H9 (cell line): ENCODE data around the gene NEUROD2. TPM values are rescaled to one million over a fixed set of nuclear protein-coding genes. Genes with fewer than 3 reads are reported as not detected.

ENCODE experiments used
- DNase-seq: peaks from one replicate; pipeline ENCODE4 v3.0.0-alpha.2; 2017
- H2AFZ ChIP-seq: one replicate; pipeline ENCODE4 v1.6.1; 2013; ENCODE audit warnings: mild to moderate bottlenecking, low read length, control low read depth, moderate library complexity
- H2AK5ac ChIP-seq: 2 replicates; pipeline ENCODE4 v1.6.1; 2013; ENCODE audit warnings: low read length, control low read depth, mixed read lengths; ENCODE audit not compliant: insufficient read length
- H2BK120ac ChIP-seq: one replicate; pipeline ENCODE4 v1.6.1; 2013; ENCODE audit warnings: low read depth, mild to moderate bottlenecking, low read length, control low read depth, inconsistent platforms; ENCODE audit not compliant: poor library complexity, severe bottlenecking
- H2BK12ac ChIP-seq: 2 replicates; pipeline ENCODE4 v1.6.1; 2013; ENCODE audit warnings: low read length, control low read depth, mixed read lengths, low read depth; ENCODE audit not compliant: insufficient read length
- H2BK15ac ChIP-seq: 2 replicates; pipeline ENCODE4 v1.6.1; 2013; ENCODE audit warnings: low read depth, low read length, control low read depth
- H2BK20ac ChIP-seq: one replicate; pipeline ENCODE4 v1.6.1; 2013; ENCODE audit warnings: low read depth, mild to moderate bottlenecking, low read length, control low read depth, inconsistent platforms; ENCODE audit not compliant: poor library complexity, severe bottlenecking
- H2BK5ac ChIP-seq: 2 replicates; pipeline ENCODE4 v1.6.1; 2013; ENCODE audit warnings: low read length, control low read depth, mixed read lengths; ENCODE audit not compliant: insufficient read length
- H3K14ac ChIP-seq: 2 replicates; pipeline ENCODE4 v1.6.1; 2013; ENCODE audit warnings: low read length, control low read depth; ENCODE audit not compliant: insufficient read depth
- H3K18ac ChIP-seq: 2 replicates; pipeline ENCODE4 v1.6.1; 2013; ENCODE audit warnings: low read depth, mild to moderate bottlenecking, mixed read lengths, low read length, control low read depth; ENCODE audit not compliant: insufficient read length
- H3K23ac ChIP-seq: 2 replicates; pipeline ENCODE4 v1.6.1; 2013; ENCODE audit warnings: low read length, control low read depth, mixed read lengths, low read depth; ENCODE audit not compliant: insufficient read length
- H3K23me2 ChIP-seq: 2 replicates; pipeline ENCODE4 v1.6.1; 2013; ENCODE audit warnings: low read depth, mild to moderate bottlenecking, mixed read lengths, low read length, control low read depth; ENCODE audit not compliant: insufficient read length, poor library complexity, severe bottlenecking
- H3K27ac ChIP-seq: 2 replicates; pipeline ENCODE4 v1.5.1; 2013; ENCODE audit warnings: low read length, control low read depth, mixed read lengths, low read depth; ENCODE audit not compliant: insufficient read length
- H3K27me3 ChIP-seq: 2 replicates; pipeline ENCODE4 v1.6.1; 2013; ENCODE audit warnings: low read length, control low read depth, inconsistent platforms; ENCODE audit not compliant: insufficient read depth
- H3K4ac ChIP-seq: 2 replicates; pipeline ENCODE4 v1.6.1; 2013; ENCODE audit warnings: low read depth, mild to moderate bottlenecking, control low read depth, inconsistent platforms, low read length, moderate library complexity
- H3K4me1 ChIP-seq: 2 replicates; pipeline ENCODE4 v1.6.1; 2013; ENCODE audit warnings: low read length, control low read depth, inconsistent platforms; ENCODE audit not compliant: insufficient read depth
- H3K4me2 ChIP-seq: 2 replicates; pipeline ENCODE4 v1.6.1; 2013; ENCODE audit warnings: low read length, control low read depth, mixed read lengths; ENCODE audit not compliant: insufficient read length, insufficient read depth
- H3K56ac ChIP-seq: 2 replicates; pipeline ENCODE4 v1.6.1; 2013; ENCODE audit warnings: low read depth, mild to moderate bottlenecking, mixed read lengths, low read length, control low read depth; ENCODE audit not compliant: insufficient read length
- H3K79me1 ChIP-seq: 2 replicates; pipeline ENCODE4 v1.6.1; 2013; ENCODE audit warnings: low read depth, mild to moderate bottlenecking, moderate library complexity, low read length, control low read depth, inconsistent platforms; ENCODE audit not compliant: insufficient read depth, poor library complexity, severe bottlenecking
- H3K79me2 ChIP-seq: 2 replicates; pipeline ENCODE4 v1.6.1; 2013; ENCODE audit warnings: low read length, control low read depth, inconsistent platforms; ENCODE audit not compliant: insufficient read depth
- H3K9ac ChIP-seq: 2 replicates; pipeline ENCODE4 v1.6.1; 2013; ENCODE audit warnings: low read length, control low read depth, mixed read lengths; ENCODE audit not compliant: insufficient read length; ENCODE audit errors: extremely low read depth
- H3K9me3 ChIP-seq: one replicate; pipeline ENCODE4 v1.6.1; 2013; ENCODE audit warnings: low read depth, low read length, inconsistent platforms; ENCODE audit not compliant: control insufficient read depth
- H3T11ph ChIP-seq: one replicate; pipeline ENCODE4 v1.6.1; 2013; ENCODE audit warnings: mild to moderate bottlenecking, low read length, control low read depth, inconsistent platforms
- H4K20me1 ChIP-seq: one replicate; pipeline ENCODE4 v1.6.1; 2013; ENCODE audit not compliant: control insufficient read depth, insufficient read length, insufficient read depth
- H4K5ac ChIP-seq: 2 replicates; pipeline ENCODE4 v1.6.1; 2013; ENCODE audit warnings: low read depth, mild to moderate bottlenecking, mixed read lengths, low read length, control low read depth; ENCODE audit not compliant: insufficient read length
- H4K8ac ChIP-seq: replicated peaks from 2 replicates; pipeline ENCODE4 v1.6.1; 2013; ENCODE audit warnings: low read length, control low read depth, mixed read lengths, low read depth; ENCODE audit not compliant: insufficient read length
- H4K91ac ChIP-seq: 2 replicates; pipeline ENCODE4 v1.6.1; 2013; ENCODE audit warnings: low read depth, mild to moderate bottlenecking, moderate library complexity, mixed read lengths, low read length, control low read depth; ENCODE audit not compliant: insufficient read length
- H3K27ac Mint-ChIP-seq, 3 experiments: 2 replicates in 2 of 3; 3 replicates in 1 of 3; pipeline ENCODE4 v1.8.0; 2020 to 2021; ENCODE audit warnings: mixed read lengths in 3 of 3, mild to moderate bottlenecking in 1 of 3, moderate library complexity in 1 of 3
- H3K27me3 Mint-ChIP-seq: 2 replicates; pipeline ENCODE4 v1.8.0; 2021; ENCODE audit warnings: low read depth, mild to moderate bottlenecking, moderate library complexity, mixed read lengths
- H3K36me3 Mint-ChIP-seq, 3 experiments: 2 replicates in 2 of 3; 3 replicates in 1 of 3; pipeline ENCODE4 v1.8.0; 2020 to 2021; ENCODE audit warnings: low read depth in 3 of 3, mixed read lengths in 3 of 3; ENCODE audit not compliant: insufficient read depth in 1 of 3
- H3K4me1 Mint-ChIP-seq, 2 experiments: 2 replicates each; pipeline ENCODE4 v1.8.0; 2020; ENCODE audit warnings: mixed read lengths in 2 of 2
- H3K4me3 Mint-ChIP-seq, 2 experiments: 2 replicates in 1 of 2; 3 replicates in 1 of 2; pipeline ENCODE4 v1.8.0; 2020 to 2021; ENCODE audit warnings: mild to moderate bottlenecking in 2 of 2, mixed read lengths in 2 of 2, moderate library complexity in 1 of 2
- H3K9me3 Mint-ChIP-seq, 2 experiments: 2 replicates in 1 of 2; 3 replicates in 1 of 2; pipeline ENCODE4 v1.8.0; 2020; ENCODE audit warnings: mild to moderate bottlenecking in 2 of 2, mixed read lengths in 2 of 2, moderate library complexity in 1 of 2
- WGBS: extraction: QIAGEN DNeasy Blood & Tissue Kit; methylation state at CpG from one replicate; pipeline ENCODE4 v1.1.7; 2013; ENCODE audit warnings: missing lambda C conversion rate, low lambda C conversion rate, mixed read lengths; ENCODE audit not compliant: insufficient read length; ENCODE audit errors: extremely low coverage; 5-methylcytosine and 5-hydroxymethylcytosine counted together
- total RNA-seq: library from RNA; stranded (reverse); gene quantifications from 2 replicates; pipeline ENCODE4 v1.2.1, GENCODE V29; 2021
- TF ChIP-seq, protein P1 (sequence below): fragments of 200-600 bp; sonication (generic); conservative IDR thresholded peaks from 3 replicates; pipeline ENCODE4 v1.8.0; 2021; ENCODE audit warnings: antibody characterized with exemption, mild to moderate bottlenecking

The NEUROD2 gene
- total RNA-seq, 1 experiment from 2014 or later: not detected

DNA sequence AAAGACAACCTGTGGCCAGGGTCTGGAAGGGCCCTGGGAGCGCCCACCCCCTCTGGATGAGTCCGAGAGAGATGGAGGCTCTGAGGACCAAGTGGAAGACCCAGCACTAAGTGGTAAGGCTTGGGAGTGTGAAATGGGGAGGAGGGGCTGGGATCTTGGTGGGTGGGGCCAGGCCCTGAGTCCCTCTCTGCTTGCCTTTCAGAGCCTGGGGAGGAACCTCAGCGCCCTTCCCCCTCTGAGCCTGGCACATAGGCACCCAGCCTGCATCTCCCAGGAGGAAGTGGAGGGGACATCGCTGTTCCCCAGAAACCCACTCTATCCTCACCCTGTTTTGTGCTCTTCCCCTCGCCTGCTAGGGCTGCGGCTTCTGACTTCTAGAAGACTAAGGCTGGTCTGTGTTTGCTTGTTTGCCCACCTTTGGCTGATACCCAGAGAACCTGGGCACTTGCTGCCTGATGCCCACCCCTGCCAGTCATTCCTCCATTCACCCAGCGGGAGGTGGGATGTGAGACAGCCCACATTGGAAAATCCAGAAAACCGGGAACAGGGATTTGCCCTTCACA, 28.0 kb upstream of the NEUROD2 start:
- Histone ChIP-seq H3K4ac (no peak overlapping the region), H3K18ac (no peak overlapping the region), H2BK12ac (no peak overlapping the region), H3K23ac (no peak overlapping the region), H2BK15ac (no peak overlapping the region), H2AK5ac (no peak overlapping the region), H2AFZ (no peak overlapping the region), H3K14ac (no peak overlapping the region), H2BK20ac (no peak overlapping the region), H3T11ph (no peak overlapping the region), H4K20me1 (no peaks in the 10 kb centered on the region), H3K23me2 (peaks cover 8% of the 10 kb centered on the region), H4K5ac (no peak overlapping the region), H3K9me3 (no peaks in the 10 kb centered on the region), H3K56ac (no peak overlapping the region), H2BK120ac (no peak overlapping the region), H2BK5ac (no peak overlapping the region), H3K79me2 (no peaks in the 10 kb centered on the region; the same call in 1 of the 2 replicates), H3K27ac (no peak overlapping the region), H3K27me3 (no peaks in the 10 kb centered on the region), H3K9ac (no peak overlapping the region), H4K91ac (no peak overlapping the region), H3K79me1 (no peaks in the 10 kb centered on the region), H4K8ac (no peak overlapping the region), H3K4me1 (peaks cover 22% of the 10 kb centered on the region; the same call in 1 of the 2 replicates), H3K4me2 (no peak overlapping the region)
- Mint-ChIP-seq H3K4me3 (no peak overlapping the region; a peak in 1 of 5 replicates), H3K4me1 (peaks cover 69 to 73% of the 10 kb centered on the region in 2 experiments), H3K9me3 (no peaks in the 10 kb centered on the region; a peak in 1 of 5 replicates), H3K27me3 (no peaks in the 10 kb centered on the region), H3K36me3 (peaks cover 0 to 3% (median 0%) of the 10 kb centered on the region in 3 experiments; a peak in 3 of 7 replicates), H3K27ac (no peak overlapping the region; a peak in 1 of 7 replicates)
- TF ChIP-seq, protein P1, sequence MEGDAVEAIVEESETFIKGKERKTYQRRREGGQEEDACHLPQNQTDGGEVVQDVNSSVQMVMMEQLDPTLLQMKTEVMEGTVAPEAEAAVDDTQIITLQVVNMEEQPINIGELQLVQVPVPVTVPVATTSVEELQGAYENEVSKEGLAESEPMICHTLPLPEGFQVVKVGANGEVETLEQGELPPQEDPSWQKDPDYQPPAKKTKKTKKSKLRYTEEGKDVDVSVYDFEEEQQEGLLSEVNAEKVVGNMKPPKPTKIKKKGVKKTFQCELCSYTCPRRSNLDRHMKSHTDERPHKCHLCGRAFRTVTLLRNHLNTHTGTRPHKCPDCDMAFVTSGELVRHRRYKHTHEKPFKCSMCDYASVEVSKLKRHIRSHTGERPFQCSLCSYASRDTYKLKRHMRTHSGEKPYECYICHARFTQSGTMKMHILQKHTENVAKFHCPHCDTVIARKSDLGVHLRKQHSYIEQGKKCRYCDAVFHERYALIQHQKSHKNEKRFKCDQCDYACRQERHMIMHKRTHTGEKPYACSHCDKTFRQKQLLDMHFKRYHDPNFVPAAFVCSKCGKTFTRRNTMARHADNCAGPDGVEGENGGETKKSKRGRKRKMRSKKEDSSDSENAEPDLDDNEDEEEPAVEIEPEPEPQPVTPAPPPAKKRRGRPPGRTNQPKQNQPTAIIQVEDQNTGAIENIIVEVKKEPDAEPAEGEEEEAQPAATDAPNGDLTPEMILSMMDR: no peak
- no CpG with 5 or more reads among the region's 8 CpGs for WGBS
- DNase-seq: no peak
